ENCODE measurements around the gene MYH2. TPM values are rescaled to one million over a fixed set of nuclear protein-coding genes. Genes with fewer than 3 reads are reported as not detected.

MYH2 gene
- total RNA-seq (1 to 10 TPM in 1 of 4 donors, under 1 TPM in 2, not detected in 1; 0.14 to 2.8 (median 0.36) TPM), polyA plus RNA-seq (under 1 TPM in 1 of 3 donors, not detected in 2; 0.60 TPM)

GRCh38 chr17:10549096-10549842 lies at the start of gene MYH2:
Gene MYH2 (minus strand): TSS chr17:10549658. CDS start chr17:10547920, 1,738 bp downstream.
- Histone ChIP-seq H3K9me3 (no peaks in the 10 kb centered on the region), H3K4me3 (no peak within 1 kb of the TSS), H3K4me1 (peaks cover 0 to 21% (median 10%) of the 10 kb centered on the region in 4 donors), H3K27me3 (no peaks in the 10 kb centered on the region), H3K36me3 (no peaks in the 10 kb centered on the region), H3K27ac (no peak within 1 kb of the TSS)
- DNase-seq = no peak
- intact Hi-C loops (cut with DNase I) = no loop called here
- 54 to 77% methylated on average over 9 of the region's 9 CpGs for WGBS, 2 donors
- TF ChIP-seq EP300 (IDR thresholded peaks at IDR 0.05) (no peak), POLR2A (IDR thresholded peaks at IDR 0.05) (no peak), CTCF (IDR thresholded peaks at IDR 0.05) (no peak), POLR2AphosphoS5 (IDR thresholded peaks at IDR 0.05) (no peak)

- H3K4me3 ChIP-seq = no peak overlapping the region
- TF ChIP-seq EP300 (IDR thresholded peaks at IDR 0.05) (no peak), POLR2AphosphoS5 (IDR thresholded peaks at IDR 0.05) (no peak), CTCF (IDR thresholded peaks at IDR 0.05) (no peak), POLR2A (IDR thresholded peaks at IDR 0.05) (no peak)
- intact Hi-C loops (cut with DNase I) = no loop called here
- peaks cover 0 to 13% (median 3%) of the 10 kb centered on the region in 4 donors for H3K4me1 ChIP-seq
- WGBS, 2 donors = 63 to 71% methylated on average over 2 of the region's 2 CpGs
- no peaks in the 10 kb centered on the region for H3K36me3 ChIP-seq
- DNase-seq = no peak
- no peaks in the 10 kb centered on the region for H3K27me3 ChIP-seq
- no peak overlapping the region for H3K27ac ChIP-seq
- H3K9me3 ChIP-seq = no peaks in the 10 kb centered on the region
Observed at GRCh38 chr17:10598621-10599020, 49.2 kb upstream of the MYH2 start.

GRCh38 chr17:10589553-10590145 lies 40.2 kb upstream of the MYH2 start:
- intact Hi-C loops (cut with DNase I) = no loop called here
- 92 to 94% methylated on average over 8 of the region's 8 CpGs for WGBS, 2 donors
- DNase-seq = no peak
- Histone ChIP-seq H3K4me1 (no peaks in the 10 kb centered on the region), H3K27ac (no peak overlapping the region), H3K4me3 (no peak overlapping the region), H3K27me3 (no peaks in the 10 kb centered on the region), H3K9me3 (no peaks in the 10 kb centered on the region), H3K36me3 (no peaks in the 10 kb centered on the region)
- TF ChIP-seq CTCF (IDR thresholded peaks at IDR 0.05) (no peak), POLR2A (IDR thresholded peaks at IDR 0.05) (no peak), EP300 (IDR thresholded peaks at IDR 0.05) (no peak), POLR2AphosphoS5 (IDR thresholded peaks at IDR 0.05) (no peak)

- H3K27me3 ChIP-seq = no peaks in the 10 kb centered on the region
- no peaks in the 10 kb centered on the region for H3K9me3 ChIP-seq
- WGBS, 2 donors = 84 to 86% methylated on average over 9 of the region's 9 CpGs
- TF ChIP-seq EP300 (IDR thresholded peaks at IDR 0.05) (no peak), POLR2A (IDR thresholded peaks at IDR 0.05) (no peak)
- H3K4me3 ChIP-seq = no peak overlapping the region
- no peaks in the 10 kb centered on the region for H3K4me1 ChIP-seq
- intact Hi-C loops (cut with DNase I) = no loop called here
- no peak overlapping the region for H3K27ac ChIP-seq
- no peaks in the 10 kb centered on the region for H3K36me3 ChIP-seq
- no peak for DNase-seq
Observed at GRCh38 chr17:10585529-10585928, 36.1 kb upstream of the MYH2 start.

- WGBS, 2 donors = 45 to 51% methylated on average over 4 of the region's 4 CpGs
- Histone ChIP-seq H3K27ac (no peak overlapping the region), H3K9me3 (no peaks in the 10 kb centered on the region), H3K4me3 (no peak overlapping the region), H3K4me1 (no peaks in the 10 kb centered on the region), H3K27me3 (no peaks in the 10 kb centered on the region), H3K36me3 (no peaks in the 10 kb centered on the region)
- DNase-seq = no peak
- TF ChIP-seq EP300 (IDR thresholded peaks at IDR 0.05) (no peak), POLR2AphosphoS5 (IDR thresholded peaks at IDR 0.05) (no peak), POLR2A (IDR thresholded peaks at IDR 0.05) (no peak), CTCF (IDR thresholded peaks at IDR 0.05) (no peak)
- intact Hi-C loops (cut with DNase I) = no loop called here
Observed at GRCh38 chr17:10583834-10584233, 34.4 kb upstream of the MYH2 start.
